DMS79 (cell line): Measurements from ENCODE around the gene TUBGCP5.
"Not testable (repeated sequence)": the region's sequence is repeated elsewhere in the genome, so short reads cannot be mapped to it uniquely, and the experiment has no call there.

Experiments
- DNase-seq: peaks from one replicate; lab custom pipeline; 2025; lab: John Stamatoyannopoulos, UW

Gene TUBGCP5

DNA sequence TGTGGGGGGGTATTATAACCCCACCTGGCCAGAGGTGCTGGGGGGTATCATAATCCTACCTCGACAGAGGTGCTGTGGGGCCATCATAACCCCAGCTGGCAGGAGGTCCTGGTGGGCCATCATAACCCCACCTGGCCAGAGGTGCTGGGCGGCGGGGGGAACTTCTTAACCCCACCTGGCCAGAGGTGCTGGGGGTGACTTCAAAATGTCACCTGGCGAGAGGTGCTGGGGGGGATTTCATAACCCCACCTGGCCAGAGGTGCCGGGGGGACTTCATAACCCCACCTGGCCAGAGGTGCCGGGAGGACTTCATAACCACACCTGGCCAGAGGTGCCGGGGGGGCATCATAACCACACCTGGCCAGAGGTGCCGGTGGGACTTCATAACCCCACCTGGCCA lies 2.4 kb upstream of the TUBGCP5 start:
- DNase-seq: not testable (repeated sequence)

DNA sequence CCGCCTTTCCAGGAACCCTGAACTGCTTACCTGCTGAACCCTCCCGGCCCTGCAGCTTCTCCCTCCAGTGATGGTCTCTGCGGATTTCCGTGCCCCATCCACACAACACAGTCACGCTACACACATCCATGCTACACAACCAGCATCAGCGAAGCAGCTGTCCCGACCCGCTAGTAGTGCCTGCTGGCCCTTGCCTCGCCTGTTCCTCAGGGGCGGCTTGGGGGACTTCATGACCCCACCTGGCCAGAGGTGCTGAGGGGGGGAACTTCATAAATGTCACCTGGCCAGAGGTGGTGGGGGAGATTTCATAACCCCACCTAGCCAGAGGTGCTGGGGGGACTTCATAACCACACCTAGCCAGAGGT lies 530 bp upstream of the TUBGCP5 start:
- no peak for DNase-seq

DNA sequence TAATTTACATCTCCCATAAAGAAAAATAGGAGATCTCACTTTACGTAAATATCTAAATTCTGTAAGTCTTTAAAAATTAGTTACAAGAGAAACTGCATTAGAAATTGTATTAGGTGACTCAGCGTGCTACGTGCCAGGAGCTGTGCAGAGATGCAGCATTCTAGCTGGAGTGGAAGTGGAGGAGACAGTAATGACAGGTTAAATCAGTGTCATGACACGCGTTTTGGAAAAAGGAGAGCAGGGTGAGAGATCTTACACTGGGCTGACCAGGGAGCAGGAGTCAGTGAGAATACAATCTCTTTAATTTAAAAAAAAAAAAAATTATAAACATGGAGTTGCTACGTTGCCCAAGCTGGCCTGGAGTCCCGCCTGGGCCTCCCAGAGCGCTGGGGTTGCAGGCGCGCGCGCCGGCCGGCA lies 635 bp downstream of the TUBGCP5 start:
- DNase-seq: no peak

DNA sequence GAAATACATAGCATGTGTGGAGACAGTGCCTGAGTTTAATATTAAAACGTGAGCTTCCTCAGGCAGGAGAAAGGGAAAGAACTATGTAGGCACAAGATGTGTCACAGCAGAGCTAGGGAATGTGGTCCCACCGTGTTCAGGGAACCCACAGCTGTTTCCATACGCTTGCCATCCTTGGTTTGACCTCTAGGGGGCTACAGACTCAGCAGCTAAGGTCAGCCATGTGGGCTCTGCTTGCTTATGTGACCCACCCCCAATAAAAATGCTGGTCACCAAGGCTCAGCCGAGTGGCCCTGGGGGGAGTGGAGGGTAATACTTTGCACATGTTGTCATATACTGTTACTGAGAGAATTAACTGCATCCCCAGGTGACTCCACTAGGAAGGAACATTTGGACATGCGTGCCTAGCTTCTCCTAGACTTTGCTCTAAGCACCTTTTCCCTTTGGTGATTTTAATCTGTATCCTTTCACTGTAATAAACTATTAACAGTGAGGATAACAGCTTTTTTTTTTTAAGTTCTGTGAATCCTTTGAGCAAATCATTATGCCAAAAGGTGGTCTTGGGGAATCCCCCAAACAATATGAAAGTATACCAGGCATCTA lies 3.3 kb downstream of the TUBGCP5 start:
- DNase-seq: no peak

DNA sequence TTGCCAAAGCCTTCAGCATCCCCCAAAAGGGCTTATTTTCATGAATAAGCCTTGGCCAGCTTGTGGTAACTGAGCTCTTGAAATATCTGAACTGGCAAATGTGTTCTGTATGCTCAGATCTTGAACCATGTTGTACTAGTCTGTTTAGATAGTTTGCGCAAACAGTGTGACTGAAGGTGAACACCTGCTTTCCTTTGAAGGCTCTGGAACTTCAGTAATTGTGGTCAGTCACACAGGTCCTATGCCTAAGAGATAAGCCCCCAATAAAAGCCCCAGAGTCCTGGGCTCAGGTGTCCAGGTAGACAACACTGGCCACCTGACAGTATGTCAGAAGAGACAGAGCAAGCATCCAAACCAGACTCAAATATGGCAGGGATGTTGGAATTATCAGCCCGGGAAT lies 5.4 kb downstream of the TUBGCP5 start:
- no peak for DNase-seq

DNA sequence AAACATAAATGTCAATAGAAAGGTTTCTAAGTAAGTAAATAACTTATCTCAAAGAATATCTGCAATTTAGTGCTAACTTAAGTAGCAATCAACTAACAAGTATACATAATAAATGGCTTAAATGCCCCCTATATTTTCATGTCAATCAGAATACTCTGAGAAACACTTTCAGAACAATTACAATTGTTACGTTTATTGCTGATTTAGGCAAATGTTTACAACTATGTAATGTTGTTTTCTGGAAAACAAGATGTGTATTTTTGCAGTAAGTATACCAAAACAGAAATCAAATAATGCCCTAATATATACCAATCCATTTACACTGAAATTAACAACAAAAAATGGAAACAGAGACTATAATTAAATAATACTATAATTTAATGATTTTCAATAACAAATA lies 13.2 kb downstream of the TUBGCP5 start:
- no peak for DNase-seq

DNA sequence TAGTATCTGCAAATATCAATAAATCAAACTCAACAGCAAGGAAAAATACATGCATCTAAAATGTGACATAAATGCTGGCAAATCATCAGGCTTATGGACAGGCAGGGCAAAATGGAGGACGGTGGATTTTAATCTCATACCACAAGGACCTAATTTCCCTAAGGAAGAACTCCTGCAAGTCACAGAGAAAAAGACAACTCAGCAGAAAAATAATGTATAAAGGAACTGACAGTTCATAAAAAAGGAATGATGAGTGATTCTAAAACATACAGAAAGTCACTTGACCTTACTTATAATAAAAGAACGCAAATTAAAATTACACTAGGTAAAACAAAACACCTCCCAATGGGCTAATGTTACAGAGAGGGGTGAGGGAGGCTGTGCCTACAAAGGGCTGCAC lies 17.2 kb downstream of the TUBGCP5 start:
- no peak for DNase-seq

DNA sequence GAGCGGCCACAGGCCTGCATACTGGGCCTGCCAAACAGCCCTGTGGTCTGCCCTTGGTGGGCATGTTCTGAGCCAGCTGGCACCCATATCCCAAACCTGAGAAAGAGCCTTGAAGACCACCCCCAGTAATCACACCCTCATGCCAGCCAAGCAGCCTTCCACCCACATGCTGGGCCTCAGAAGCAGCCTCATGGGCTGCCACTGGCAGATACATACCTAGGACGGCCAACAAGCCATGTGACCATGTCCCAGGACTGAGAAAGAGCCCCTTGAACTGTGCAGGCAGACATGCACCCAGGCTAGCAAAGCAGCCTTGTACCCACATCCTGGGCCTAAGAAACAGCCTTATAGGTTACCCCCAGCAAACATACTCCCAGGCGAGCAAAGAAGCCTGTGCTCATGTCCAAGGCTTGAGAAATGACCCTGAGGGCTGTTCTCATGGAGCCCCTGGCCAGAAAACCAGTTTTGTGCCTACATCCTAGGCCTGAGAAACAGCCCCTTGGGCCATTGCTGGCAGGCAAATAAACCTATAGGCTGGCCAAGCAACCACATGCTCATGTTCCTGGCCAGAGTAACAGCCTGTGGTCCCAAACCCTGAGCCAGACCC lies 24.9 kb downstream of the TUBGCP5 start:
- no peak for DNase-seq

DNA sequence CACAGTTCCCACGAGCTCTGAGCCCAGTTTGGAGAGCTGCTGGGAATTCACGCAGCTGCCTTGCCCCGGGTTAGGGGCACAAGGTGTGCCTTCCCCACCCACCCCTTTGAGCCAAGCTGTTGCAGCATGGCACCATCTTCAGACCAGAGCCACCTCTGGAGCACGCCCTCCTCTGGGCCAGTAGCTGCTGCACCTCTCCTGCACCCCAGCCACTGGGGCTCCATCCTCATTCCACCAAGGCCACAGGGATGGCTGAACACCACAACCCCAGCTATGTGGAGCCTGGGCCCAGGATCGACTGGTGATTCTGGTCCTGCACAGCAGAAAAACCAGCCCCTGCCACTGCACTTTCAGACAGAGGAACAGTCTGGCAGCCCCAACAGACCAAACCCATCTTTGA lies 25.7 kb downstream of the TUBGCP5 start:
- no peak for DNase-seq

DNA sequence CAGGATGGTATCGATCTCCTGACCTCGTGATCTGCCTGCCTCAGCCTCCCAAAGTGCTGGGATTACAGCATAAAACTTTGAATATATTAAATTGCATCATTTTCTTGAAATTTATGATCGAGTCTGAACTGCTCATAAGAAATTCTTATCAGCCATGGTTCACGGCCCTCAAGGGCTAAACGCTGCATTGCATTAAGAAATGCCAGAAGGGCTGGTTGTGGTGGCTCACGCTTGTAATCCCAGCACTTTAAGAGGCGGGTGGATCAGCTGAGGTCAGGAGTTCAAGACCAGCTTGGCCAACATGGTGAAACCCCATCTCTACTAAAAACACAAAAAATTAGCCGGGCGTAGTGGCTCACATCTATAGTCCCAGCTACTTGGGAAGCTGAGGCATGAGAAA lies 26.8 kb downstream of the TUBGCP5 start:
- DNase-seq: not testable (repeated sequence)

DNA sequence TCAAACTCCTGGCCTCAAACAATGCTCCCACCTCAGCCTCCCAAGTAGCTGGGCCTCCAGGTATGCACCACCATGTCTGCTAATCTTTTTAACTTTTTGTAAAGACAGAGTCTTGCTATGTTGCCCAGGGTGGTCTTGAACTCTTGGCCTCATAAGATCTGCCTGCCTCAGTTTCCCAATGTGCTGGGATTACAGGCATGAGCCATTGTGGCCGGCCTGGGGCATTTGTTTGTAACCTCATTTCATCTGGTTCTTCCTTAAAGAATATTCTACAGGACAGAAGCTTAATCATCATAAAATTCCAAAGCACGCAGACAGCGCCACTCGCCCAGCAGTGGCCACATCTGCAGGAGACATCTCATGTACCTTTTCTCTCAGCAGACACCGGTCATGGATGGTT lies 35.6 kb downstream of the TUBGCP5 start:
- DNase-seq: no peak

DNA sequence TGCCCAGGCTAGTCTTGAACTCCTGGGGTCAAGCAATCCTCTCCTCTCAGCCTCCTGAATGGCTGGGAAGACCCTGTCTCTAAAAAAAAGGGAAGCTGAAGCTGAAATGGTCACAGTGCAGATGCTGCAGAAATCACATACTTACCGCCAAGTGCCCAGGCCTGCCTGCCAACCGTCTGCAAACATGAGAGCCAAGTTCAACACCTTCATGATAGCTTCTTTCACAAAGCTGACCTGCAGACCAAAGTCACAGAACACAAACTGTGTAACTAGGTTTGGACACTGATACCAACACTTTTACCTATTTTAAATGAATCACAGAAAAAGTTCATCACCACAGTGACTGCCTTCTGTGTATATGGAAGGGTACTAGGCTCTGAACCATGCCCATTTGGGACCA lies 36.4 kb downstream of the TUBGCP5 start:
- no peak for DNase-seq

DNA sequence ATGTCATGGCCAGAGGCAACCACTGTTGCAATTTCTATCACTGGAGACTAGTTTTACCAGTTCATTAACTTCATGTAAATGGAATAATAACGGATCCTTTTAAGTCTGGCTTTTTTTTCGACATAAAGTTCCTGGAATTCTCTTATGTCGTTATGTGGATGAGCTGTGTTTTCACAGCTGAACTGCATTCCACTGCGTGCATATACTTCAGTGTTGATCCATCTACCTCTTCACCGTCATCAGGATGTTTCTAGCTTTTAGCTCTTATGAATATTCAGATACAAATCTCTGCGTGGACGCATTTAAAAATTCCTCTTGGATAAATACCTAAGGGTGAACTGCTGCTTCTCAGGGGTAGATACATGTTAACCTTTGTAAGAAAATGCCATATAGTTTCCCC lies 43.6 kb downstream of the TUBGCP5 start:
- no peak for DNase-seq

DNA sequence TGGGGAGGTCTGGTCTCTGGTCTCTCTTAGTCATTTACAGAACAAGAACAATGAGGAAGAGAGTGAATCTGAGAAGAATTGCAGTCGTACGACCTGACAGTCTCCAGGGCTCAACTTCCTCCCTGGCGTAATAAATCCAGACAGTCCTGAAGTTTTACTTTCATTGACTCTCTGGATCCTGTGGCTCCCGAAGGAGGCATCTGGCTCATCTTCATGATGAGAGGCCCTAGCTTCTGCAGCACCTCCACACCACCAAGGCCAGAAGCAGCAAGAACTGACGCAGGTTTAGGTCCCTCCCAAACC lies 47.4 kb downstream of the TUBGCP5 start:
- DNase-seq: no peak

DNA sequence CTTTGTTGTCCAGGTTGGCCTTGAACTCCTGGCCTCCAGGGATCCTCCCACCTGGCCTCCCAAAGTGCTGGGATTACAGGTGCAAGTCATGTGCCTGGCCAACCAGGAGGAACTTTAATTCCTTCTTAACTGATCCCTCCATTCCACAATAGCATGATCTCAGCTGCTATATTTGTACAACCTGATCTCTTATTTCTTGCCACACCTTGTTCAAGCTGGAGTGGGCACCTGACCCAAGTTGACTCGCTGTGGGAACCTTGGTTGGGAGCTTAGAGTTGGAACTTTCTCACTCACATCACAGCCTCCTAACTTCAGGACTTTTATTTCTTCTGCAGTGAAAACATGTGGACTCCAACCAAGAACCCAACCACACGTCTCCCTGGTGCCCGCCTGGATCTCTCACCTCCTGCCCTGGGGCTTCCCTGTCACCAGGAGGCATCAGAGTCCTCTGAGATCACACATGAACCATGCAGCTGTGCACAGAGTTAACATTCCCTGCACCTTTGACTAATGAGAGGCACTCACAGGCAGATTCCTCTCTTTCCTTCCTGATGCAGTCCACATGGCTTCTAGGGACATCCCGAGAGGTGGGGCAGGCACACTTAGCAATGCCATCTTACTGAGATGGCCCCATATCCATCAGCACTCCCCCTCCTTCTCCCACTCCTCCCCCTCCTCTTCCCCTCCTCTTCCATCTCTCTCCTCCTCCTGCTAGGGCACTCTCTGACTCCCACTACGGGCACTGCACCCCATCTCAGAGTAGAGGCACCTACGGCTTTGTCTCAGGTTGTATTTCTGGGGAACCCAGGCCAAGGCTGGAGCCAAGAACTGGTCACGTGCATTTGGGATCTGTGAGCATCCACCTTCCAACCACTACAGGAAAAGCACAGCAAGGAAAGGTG lies 49.5 kb downstream of the TUBGCP5 start:
- DNase-seq: no peak

DNA sequence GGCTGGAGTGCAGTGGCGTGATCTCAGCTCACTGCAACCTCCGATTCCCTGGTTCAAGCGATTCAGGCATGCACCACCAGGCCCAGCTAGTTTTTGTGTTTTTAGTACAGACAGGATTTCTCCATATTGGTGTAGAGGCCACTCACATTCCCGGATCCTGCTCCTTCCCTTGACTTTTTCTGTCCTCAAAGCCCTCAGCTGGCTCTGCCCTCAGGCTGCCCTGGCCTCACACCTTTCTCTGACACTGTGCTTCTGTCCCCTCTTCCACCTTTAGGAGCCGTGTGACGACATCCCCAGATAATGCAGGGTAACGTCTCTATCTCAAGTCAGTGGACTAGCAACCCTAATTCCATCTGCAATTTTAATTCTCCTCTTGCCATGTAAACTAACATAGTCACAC lies 50.6 kb downstream of the TUBGCP5 start:
- no peak for DNase-seq

DNA sequence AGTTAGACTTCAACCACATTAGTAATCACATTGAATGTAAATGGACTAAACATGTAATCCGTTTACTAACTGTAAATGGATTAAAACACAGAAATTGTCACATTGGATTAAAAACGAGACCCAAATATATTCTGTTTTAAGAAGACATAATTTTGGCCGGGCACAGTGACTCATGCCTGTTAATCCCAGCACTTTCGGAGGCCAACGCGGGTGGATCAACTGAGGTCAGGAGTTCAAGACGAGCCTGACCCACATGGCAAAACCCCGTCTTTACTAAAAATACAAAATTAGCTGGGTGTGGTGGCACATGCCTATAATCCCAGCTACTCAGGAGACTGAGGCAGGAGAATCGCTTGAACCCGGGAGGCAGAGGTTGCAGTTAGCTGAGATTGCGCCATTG lies 57.4 kb downstream of the TUBGCP5 start:
- not testable (repeated sequence) for DNase-seq

DNA sequence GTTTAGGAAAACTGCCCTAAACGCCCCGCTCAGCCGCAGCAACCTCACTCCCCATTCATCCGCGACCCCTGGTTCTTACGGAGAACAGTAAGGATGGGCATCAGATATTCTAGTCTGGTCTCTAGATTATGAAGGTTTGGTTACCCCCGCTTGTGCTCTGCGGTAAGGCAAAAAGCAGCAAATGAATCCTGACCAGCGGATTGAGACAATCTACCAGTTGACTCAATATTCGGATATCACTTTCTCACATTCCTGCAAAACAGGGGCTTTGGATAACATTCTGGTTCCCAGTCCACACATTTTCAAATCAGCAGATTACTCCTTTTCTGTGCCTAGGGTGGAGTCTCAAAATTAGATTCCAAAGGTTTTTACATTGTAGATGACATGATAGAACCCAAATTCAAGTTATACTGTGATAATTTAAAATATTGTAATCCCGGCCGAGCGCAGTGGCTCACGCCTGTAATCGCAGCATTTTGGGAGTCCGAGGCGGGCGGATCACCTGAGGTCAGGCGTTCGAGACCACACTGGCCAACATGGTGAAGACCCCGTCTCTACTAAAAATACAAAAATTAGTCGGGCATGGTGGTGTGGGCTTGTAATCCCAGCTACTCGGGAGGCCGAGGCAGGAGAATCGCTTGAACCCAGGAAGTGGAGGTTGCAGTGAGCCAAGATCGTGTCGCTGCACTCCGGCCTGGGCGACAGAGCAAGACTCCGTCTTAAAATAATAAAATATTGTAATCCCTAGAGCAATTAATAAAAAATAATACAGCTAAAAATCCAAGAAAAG lies 58.1 kb downstream of the TUBGCP5 start:
- no peak for DNase-seq

DNA sequence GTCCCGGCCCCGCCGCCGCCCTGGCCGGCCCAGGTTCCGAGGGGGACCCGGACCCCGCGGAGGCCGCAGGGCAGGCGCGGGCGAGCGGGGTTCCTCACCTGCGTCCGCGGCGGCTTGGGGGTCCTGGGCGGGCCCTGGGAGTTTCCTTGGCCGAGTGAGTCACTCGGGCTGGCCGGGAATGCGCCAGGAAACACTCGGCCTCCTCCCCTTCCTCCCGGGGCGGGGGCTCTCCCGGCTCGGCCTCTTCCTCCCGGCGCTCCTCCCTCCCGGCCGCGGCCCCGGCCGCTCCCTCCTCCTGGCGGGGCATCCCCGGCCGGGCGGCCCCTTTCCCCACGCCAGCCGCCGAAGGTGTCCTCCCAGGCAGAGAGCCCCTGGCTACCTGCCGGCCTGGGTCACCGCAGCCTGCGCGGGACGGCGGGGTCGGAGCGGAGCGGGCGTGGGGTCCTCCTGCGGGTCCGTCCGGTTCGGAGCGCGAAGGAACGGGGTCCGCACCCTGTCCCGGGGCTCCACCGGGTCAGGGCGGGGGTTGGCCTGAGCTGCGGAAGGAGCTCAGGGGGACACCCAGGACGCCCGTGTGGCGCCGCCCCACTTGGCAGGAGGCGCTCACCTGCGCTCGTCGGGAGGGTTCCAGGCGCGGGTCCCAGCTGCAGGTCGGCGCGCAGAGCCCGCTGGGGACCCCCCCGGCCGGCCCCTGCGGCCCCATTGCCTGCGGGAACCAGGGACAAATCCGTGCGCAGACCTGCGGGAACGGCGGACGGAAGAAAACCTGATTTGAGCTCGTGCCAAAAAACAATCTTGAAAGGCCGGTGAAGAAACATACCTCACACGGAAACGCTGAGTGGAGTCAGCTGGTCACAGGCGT lies 58.9 kb downstream of the TUBGCP5 start, which contains the start of gene CYFIP1:
CYFIP1 (minus strand) TSS at position 180 of the 862 bp plus-strand sequence. CDS start 33,083 bp downstream, outside the sequence.
- DNase-seq: peak; percentile 13

DNA sequence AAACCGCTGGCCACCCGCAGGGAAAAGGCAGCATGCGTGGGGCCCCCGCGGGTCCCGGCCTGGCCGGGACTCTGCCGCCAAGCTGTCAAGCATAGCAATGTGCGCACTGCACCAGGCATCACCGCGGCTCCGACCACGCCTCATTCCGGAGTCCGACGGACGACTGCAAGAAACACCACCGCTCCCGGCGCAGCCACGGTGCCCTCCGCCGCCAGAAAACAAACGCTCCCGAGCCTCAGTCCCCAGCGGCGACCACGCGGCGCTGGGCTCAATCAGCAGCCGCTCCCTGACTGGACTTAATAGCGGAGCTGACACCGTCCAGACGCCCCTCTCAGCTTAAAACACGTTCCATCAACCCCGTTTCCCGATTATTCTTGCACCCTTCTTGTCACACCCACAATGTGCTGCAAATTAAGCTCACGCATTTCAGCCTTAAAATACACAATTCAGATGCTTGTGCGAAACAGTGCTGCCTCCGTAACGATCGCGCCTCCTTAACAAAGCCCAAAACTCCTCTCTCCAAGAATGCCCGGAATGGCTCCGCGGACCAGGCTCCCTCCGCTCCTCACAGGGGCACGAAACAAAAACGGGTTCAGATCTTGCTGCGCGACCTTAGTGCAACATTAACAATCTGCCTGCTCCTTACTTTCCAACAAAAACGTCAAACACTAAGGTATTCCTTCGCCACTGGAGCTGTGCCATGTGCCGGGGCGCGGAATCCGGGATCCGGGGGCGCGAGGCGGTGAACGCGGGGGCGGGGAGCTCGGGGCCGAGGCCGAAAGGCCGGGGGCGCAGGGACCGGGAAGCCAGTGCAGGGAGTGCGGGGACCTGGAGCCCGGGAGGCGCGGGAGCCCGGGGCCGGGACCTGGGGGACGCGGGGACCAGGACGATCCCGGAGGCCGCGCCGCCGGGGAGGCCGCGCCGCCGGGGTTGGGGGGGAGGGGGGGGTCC lies 59.9 kb downstream of the TUBGCP5 start:
- no peak for DNase-seq
